RWPE1 (cell line): ENCODE data around the gene OTOGL.
"Not testable (repeated sequence)": the region's sequence is repeated elsewhere in the genome, so short reads cannot be mapped to it uniquely, and the experiment has no call there.

Source experiments
- CTCF ChIA-PET: fragments of 350-600 bp; sonication (Branson Sonifier 250); formaldehyde crosslinking; extraction: SDS; loops from one replicate; lab custom pipeline; 2021; lab: Yijun Ruan, JAX
- POLR2A ChIA-PET: fragments of 400-600 bp; formaldehyde crosslinking; extraction: SDS; loops from one replicate; lab custom pipeline; 2020; ENCODE audit warnings: antibody characterized with exemption; ENCODE audit not compliant: low non-redundant PET; lab: Yijun Ruan, JAX
- DNase-seq: peaks from one replicate; pipeline ENCODE4 v3.0.0; 2012; ENCODE audit warnings: low spot score
- H3K27ac ChIP-seq: fragments of 450-650 bp; 2 replicates; pipeline ENCODE4 v1.5.1; 2017
- CTCF ChIP-seq: fragments of 450-650 bp; conservative IDR thresholded peaks from 2 replicates; pipeline ENCODE4 v1.5.1; 2017; ENCODE audit warnings: low read depth, mild to moderate bottlenecking

The OTOGL gene

GRCh38 chr12:80059102-80059501 lies 40.2 kb upstream of the OTOGL start:
- no peak overlapping the region for H3K27ac ChIP-seq
- no peak for TF ChIP-seq CTCF
- CTCF ChIA-PET: no interaction called here
- no peak for DNase-seq
- POLR2A ChIA-PET: no interaction called here

GRCh38 chr12:80059875-80060274 lies 39.5 kb upstream of the OTOGL start:
- TF ChIP-seq CTCF: no peak
- no peak overlapping the region for H3K27ac ChIP-seq
- no peak for DNase-seq
- ChIA-PET CTCF (interaction anchor here (0.6 kb wide), 1 partner anchor 138 kb away, joined by 4 read pairs; no protein-coding TSS in a partner anchor), POLR2A (no interaction called here)

GRCh38 chr12:80064269-80064668 lies 35.1 kb upstream of the OTOGL start:
- TF ChIP-seq CTCF: no peak
- CTCF ChIA-PET: no interaction called here
- DNase-seq: no peak
- H3K27ac ChIP-seq: no peak overlapping the region
- POLR2A ChIA-PET: no interaction called here

- TF ChIP-seq CTCF: no peak
- DNase-seq: no peak
- CTCF ChIA-PET: no interaction called here
- POLR2A ChIA-PET: no interaction called here
- H3K27ac ChIP-seq: no peak overlapping the region
These were observed 34.4 kb upstream of the OTOGL start for GRCh38 chr12:80064951-80065350.

- ChIA-PET POLR2A (no interaction called here), CTCF (interaction anchor here (0.8 kb wide), 1 partner anchor 172 kb away, joined by 3 read pairs; no protein-coding TSS in a partner anchor)
- DNase-seq: no peak
- TF ChIP-seq CTCF: no peak
- no peak overlapping the region for H3K27ac ChIP-seq
These were observed 31.2 kb upstream of the OTOGL start for GRCh38 chr12:80068173-80068572.

GRCh38 chr12:80083892-80084614 lies 15.3 kb upstream of the OTOGL start:
- CTCF ChIA-PET: not testable (repeated sequence)

GRCh38 chr12:80086025-80086424 lies 13.3 kb upstream of the OTOGL start:
- ChIA-PET POLR2A (no interaction called here), CTCF (no interaction called here)
- DNase-seq: no peak
- TF ChIP-seq CTCF: no peak
- H3K27ac ChIP-seq: no peak overlapping the region

More at GRCh38 chr12:80083892-80084614, 15.3 kb upstream of the OTOGL start:
- POLR2A ChIA-PET: interaction anchor here (0.7 kb wide), 1 partner anchor 23 kb away, joined by 3 read pairs; no protein-coding TSS in a partner anchor
- not testable (repeated sequence) for H3K27ac ChIP-seq, DNase-seq
